Stimulated activated CD8-positive, alpha-beta memory T cell treated with anti-CD3 and anti-CD28 coated beads, Interleukin-7, amount 100 ng/mL, for 4 hours (primary cell): ENCODE data around the gene KDSR.
A peak's percentile ranks its signal among the peaks of the same experiment; 100 is the strongest.

Experiments used
- DNase-seq, 2 donors: peaks; one replicate each; pipeline ENCODE4 v3.0.0-alpha.2; 2020; ENCODE audit warnings: low read depth in 2 of 2

KDSR gene

DNA sequence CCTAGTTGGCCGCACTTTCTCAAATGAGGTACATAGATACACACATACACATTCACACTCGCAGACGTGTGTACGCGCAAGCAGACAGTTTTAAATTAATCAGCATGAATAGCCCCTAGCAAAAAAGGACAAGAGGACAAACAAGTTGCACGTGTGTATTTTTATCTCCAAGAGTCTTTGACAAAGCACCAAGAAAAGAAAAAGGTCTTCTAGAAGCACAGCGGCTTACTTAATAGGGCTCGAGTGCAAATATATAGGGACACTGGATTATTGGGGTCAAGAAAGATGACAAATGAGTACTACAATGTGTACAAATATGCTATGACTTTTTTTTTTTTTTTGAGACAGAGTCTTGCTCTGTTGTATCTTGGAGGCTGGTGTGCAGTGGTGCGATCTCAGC, 45.7 kb downstream of the KDSR start:
- DNase-seq: no peak

DNA sequence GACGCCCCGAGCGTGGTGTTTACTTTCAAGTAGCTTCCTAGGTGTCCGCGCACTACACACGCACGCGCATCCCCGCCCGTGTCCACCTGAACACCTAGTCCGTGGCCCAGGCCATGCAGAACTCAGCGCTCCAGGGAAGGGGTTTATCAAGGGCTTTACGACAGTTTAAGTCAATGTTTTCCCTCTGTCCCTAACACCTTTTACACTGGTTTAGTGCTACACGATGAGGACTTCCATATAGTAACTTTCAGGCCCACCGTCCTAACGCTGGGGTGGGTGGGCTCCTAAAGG, 46.1 kb downstream of the KDSR start:
- DNase-seq: no peak

DNA sequence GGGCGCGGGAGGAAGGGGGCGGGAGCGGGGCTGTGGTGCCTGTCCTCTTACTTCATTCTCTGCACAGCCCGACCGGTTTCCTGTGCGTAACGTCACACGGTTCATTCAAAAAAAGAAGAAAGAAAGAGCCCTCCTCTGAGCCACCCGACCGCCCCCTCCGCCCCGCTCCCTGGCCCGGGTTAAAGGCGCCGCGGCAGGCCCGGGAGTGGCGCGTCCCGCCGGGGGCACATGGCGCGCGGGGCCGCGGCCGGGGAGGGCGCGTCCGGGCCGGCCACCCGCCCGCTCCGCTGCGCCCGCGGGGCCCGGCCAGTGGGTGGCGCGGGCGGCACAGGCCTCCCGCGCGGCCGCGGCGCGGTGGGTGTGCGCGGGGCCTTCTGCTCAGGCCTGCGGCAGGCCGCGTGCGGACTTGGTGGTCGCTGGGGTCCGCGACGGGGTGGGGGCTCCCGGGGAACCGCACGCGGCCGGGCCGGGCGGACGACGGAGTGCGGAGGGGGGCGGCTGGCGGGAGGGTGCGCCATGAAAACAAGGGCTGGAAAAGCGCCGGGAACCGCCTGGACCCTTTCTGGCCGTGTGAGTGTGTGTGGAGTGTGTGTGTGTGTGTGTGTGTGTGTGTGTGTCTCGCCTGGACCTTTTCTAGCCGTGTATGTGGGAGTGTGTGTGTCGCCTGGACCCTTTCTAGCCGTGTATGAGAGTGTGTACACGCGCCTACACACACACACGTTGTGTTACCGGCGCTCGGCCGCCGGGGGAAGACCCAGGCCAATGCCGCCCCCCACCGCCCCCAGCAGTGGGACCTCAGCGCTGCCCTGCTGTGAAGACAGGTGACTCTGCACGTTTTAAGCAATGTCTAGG, 46.7 kb downstream of the KDSR start:
- peak; percentile 80 to 86 for DNase-seq

DNA sequence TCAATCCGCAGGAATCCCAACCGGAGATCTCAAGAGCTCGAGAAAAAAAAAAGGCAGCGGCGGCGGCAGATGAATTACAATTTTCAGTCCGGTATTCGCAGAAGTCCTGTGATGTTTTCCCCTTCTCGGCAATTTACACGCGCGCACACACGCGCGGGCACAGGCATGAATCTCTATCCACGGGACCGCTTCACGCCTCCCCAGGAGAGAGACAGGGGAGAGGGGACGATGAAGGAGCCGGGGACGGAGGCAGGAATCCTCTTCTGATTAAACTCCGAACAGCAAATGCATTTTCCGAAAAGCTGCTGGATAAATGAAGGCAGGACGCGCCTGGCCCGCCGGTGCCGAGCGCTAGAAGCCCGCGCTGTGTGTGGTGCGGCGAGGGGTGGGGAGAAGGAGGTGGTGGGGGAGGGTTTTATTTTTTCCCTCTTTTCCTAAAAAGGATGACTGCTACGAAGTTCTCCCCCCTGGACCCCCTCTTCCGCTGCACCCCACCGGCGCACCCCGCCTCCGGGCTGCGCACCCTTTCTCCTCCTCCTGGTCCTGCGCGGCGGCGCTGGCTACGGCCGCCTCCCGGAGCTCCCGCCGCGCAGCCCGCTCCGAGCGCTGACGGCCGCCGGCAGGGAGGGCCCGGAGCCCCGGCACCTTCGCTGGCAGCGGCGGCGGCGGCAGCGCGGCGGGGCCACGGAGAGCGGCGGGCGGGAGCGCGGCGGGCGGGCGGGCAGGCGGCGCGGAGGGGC, 47.5 kb downstream of the KDSR start, which contains the start of gene BCL2:
Gene BCL2 (minus strand): TSS at position 387 of the 740 bp plus-strand sequence.
- DNase-seq: no peak

DNA sequence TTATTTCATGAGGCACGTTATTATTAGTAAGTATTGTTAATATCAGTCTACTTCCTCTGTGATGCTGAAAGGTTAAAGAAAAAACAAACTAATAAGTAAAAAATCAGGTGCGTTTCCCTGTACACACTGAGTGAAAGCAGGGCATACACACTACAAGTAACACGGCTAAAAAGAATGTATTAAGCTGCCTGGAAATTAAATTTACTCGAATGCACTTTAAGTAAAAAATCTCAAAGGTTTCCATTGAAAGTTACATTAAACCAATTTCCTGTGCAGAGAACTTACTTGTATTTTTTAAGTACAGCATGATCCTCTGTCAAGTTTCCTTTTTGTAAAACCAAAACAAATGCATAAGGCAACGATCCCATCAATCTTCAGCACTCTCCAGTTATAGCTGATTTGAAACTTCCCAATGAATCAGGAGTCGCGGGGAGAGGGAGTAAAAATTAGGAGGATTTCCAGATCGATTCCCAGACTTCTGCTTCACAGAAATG, 48.1 kb downstream of the KDSR start:
- no peak for DNase-seq

DNA sequence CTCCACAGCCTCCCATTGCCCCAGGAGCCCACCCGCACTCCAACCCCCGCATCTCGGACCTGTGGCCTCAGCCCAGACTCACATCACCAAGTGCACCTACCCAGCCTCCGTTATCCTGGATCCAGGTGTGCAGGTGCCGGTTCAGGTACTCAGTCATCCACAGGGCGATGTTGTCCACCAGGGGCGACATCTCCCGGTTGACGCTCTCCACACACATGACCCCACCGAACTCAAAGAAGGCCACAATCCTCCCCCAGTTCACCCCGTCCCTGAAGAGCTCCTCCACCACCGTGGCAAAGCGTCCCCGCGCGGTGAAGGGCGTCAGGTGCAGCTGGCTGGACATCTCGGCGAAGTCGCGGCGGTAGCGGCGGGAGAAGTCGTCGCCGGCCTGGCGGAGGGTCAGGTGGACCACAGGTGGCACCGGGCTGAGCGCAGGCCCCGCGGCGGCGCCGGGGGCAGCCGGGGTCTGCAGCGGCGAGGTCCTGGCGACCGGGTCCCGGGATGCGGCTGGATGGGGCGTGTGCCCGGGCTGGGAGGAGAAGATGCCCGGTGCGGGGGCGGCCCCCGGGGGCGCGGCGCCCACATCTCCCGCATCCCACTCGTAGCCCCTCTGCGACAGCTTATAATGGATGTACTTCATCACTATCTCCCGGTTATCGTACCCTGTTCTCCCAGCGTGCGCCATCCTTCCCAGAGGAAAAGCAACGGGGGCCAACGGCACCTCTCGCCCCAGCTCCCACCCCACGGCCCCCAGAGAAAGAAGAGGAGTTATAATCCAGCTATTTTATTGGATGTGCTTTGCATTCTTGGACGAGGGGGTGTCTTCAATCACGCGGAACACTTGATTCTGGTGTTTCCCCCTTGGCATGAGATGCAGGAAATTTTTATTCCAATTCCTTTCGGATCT, 48.8 kb downstream of the KDSR start:
- peak; percentile 69 to 74 for DNase-seq

DNA sequence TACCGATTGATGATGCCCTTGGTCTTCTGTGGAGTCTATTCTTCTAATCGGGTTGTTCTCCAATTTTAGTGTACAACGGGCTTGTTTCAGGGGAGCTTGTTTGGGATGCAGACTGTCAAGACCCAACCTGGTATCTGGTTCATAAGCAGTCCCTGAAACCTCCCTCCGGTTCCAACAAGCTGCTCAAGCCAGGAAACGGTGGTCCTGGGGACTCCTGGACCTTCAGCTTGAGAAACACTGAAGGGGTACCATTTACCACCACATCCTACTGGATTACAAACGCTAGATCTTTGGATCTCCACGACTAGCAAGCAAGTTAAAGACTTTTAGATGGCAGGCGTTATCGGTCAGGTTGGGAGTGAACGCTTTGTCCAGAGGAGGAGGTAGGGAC, 49.5 kb downstream of the KDSR start:
- no peak for DNase-seq

DNA sequence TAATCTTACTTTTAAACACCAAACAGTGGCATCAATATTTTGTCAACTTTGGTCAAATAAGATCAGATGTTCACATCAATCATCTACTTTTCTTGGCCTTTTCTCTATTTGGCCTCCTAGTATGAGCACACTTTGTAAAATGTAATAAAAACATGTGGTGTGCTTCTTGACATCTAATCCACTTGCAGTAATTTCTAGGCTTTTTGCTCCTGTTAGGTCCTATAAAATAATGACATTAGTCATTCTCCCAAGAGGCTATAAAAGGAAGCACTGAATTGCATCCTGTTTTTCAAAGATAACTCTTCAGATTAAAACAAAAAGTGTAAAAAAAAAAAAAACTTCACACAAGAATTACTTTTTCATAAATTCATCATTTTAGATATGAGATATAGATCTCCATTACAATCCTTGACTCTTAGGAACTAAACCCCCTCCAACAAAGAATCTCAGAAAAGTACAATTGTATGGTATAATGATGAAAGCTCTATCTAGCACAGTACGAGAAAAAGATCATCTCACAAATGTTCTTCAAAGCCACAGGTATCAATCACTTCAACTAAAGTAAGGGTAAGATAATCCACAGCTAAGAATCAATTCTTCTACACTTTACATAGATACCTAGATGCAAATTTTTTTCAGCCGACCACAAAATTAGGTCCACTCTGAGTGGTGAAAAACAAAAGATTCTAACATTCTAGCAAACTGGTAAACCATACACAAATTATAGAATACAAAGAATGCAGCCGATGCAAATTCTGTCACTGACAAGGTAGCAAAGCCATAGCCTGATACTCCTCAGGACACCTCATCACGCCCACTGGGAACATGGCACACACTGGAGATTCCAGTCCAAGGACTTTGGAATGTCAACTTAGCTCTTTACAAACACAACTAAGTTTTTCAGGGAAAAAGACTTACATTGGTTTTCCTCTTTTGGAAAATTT, 50.1 kb downstream of the KDSR start:
- no peak for DNase-seq

DNA sequence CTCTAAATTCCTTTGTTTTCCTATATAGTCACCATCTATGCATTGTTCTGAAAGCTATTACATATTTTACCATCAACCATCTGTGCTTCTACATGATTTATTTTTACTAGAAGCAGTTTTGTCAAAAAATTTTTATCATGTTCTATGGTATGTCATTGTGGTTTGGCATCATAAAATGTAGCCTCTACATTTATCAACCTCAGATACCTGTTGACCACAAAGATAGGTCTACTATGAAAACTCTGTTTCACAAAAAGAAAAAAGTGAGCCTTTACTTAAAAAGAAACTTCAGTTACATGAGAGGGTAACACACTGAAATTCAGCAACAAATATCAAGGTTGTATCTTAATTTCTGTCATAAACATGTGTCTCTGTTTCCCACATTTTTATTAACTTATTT, 51.1 kb downstream of the KDSR start:
- no peak for DNase-seq

DNA sequence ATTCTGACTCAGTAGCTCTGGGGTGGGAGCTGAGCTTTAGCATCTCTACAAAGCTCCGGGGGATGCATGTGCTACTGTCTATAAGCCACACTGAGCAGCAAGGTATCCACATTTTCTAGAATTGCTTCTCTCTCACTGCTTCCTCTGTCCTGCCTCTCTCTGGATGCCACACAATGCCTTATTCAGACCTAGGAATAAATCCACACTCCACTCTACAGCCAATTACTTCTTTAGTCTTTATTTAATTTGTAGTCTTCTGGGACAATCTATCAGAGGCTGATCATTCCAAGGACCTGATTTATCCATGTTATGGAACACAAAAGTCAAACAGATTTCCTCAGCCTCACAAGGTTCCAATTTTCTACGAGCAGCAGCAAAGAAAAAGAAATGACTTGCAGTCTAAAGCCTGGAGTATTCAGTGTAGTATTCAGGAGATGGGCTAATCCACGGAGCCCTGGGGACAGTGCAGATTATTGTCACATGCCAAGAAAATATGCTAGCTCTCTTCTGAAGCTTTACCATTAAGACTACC, 51.8 kb downstream of the KDSR start:
- no peak for DNase-seq

DNA sequence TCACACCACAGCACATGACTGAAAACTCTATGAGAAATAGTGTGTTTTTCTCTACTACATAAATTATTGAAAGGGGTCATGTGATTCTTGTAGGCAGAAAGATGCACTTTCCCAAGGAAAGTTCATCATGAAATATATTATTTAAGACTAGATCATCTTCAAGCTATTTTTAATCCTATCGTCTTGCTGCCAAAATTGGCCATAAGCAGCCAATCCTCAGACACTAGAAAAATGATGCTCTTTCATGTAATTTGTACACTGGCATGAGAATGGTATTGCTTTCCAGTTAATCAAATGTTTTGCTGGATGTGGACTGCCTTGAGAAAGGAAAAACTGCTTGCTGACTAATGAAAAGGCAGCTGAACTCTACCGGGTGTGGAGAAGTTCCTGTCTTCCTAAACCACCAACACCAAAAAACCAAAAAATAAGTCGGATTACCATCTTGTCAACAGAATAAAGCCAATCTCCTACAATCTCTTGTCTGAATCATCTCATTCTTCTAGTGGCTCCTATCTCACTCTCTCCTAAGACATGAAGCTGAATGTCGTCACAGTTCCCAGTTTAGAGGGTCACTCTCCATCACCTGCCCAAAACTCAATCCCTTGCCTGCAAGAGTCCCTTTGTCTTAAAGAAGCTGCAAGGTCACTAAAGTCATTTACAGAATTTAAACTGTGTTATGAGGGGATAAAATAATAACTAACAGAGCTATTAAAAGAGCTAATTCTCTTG, 52.8 kb downstream of the KDSR start:
- no peak for DNase-seq

DNA sequence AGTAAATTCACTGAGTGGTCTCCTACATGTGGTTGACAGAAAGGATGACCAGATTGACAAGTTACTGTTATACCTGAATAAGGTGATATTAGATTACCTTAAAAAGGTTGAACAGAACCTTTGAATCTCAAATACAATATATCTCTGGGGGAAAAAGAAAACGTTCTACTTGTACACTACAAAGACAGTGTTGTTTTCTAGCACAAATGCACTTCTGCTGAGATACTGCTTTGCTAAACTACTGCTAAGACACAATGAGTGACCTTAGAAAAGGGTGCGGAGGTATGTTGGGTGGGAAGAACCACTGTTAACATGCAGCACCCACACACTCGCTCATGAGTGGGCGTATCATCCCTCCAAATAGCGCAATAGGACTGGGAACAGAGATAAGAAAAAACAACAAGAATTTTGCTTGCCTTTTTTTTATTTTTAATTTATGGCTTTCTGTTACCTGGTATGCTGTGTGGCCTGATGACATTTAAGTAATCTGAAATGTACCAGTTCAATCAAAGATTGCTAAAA, 53.5 kb downstream of the KDSR start:
- DNase-seq: no peak

DNA sequence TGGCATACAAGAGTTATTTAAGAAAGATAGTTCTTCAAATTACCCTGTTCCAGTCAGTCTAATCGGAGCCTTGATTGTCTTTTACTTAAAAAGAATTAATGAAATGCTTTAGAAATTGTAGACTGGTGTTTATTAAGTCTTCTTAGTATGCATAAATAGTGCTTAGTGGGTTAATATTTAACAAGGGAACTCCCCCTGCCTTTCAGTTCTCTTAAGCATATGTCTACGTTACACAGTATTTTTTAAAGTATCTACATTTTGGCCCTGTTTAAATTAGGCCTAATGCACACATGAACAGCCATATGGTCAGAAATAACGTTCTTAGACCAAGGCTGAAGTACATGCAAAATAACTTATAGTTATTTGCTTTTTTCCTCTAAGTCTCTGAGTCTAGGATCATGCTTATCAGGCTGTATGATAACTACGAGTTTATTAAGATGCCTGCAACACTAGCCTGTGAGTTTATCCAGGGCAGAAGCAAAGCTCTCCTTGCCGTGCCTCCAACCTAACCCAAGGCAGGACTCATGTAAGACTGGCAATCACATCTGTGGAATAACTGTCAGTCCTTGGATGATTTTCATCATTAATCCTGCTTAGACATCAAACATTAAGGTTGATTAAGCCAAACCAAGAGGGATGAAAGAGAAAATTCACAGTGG, 54.1 kb downstream of the KDSR start:
- no peak for DNase-seq

DNA sequence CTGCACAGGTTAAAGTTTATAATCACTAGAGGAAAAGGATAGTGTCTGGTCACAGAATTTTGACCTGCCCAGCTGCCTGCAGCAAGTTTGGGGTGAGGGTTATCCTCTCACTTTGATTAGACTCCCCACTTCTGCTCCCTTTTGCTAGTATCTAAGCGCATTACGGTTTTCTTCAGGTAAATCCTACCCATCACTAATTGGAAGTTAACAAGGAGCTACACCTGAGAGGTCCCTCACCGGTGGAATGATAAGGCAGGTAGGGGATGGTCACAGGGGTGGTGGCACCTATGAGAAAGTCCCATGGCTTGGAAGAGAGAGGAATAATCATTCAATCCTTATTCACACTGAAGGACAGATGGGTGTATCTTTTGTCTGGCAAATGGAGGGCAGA, 55.0 kb downstream of the KDSR start:
- no peak for DNase-seq

DNA sequence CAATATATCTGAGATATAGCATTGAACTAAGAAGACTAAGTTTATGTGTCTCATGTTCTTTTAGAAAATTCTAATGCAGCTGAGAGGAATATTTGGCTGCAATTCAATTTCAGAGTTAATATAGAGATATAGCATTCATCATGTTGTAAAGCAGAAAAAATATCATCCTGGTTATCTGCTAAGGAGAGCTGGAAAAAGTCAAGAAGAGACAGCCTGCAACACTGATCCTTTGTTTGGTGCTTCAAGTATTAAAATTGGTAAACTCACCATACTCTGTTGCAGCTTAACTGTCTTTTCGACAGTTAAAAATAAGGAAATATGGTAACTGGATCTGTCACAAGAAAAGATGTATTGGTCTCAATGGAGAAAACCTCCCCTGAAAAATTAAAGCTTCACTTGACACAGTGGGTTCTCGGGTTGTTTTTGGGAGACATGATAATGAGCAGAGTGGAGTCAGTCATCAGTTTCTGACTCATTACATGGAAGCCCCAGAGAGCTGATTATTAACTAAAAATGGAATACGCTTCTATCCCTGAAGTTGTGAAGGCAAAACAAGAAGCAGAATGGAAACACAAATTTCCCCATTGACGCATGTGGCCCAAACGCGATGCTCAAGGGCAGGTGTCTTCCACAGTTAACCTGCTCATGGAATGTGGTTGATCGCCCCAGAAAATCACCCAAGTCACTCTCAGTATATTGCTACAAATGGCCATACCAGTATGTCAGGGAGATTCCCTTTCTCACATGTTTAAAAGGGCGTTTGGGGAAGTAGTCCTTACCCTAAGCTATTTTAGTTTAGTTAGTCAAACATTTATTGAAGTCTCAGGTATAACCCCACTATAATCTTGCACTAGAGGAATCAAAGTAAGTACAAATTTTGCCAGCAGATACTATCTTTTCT, 55.6 kb downstream of the KDSR start:
- no peak for DNase-seq

DNA sequence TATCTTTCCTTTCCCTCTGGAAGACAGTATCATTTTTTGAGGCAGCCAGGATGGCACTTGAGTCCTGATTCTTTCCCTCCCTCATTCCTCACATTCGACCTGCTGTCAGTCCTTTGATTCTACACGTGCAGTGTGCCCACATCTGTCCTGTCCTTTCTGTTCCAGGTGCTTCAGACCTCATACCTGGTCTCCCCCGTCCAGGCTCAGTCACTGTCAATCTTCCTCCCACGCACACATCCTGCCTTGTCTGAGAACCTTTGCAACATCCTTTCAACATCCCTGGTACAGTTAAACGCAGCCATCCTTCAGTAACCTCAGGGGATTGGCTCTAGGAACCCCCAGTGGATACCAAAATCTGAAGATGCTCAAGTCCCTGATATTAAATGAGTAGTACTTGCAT, 57.6 kb downstream of the KDSR start:
- peak in 1 of 2 donors; percentile 16 for DNase-seq

DNA sequence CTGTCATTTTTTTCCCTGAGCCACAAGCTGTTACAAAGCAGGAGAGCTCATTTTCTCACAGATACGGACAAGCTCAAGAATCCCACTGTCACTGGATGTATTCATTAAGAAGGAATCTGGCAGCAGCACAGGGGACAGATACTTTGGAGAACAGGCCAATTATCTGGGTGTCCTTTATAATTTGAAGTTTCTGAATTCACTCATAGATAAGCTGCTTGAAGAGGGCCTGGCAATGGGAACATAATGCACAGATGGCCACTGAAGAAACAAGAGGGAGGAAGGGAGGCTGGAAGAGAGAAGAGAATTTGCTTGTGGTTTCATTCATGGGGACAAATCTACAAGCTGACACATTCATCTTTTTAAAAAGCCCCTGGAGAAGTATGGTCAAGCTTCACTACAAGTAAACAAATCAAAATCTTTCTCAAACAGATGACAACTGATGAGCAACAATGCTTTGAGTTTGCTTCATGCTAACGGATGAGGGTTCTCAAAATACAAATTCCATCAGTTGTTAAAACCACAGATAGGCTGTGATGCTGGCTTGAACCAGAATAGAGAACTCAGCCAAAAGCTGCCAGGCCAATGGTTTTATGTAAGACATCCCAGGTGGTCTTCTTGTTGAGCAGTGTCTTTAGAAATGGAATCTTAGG, 59.3 kb downstream of the KDSR start:
- no peak for DNase-seq
